BE2C (cell line): ENCODE measurements around the gene CST5.
"Not testable (repeated sequence)": the region's sequence is repeated elsewhere in the genome, so short reads cannot be mapped to it uniquely, and the experiment has no call there.

Source experiments
- DNase-seq: peaks from one replicate; pipeline ENCODE4 v3.0.0-alpha.2; 2020
- H3K27me3 ChIP-seq: fragments of 250-450 bp; sonication (Bioruptor Pico); 2 replicates; pipeline ENCODE4 v1.5.1; 2020; ENCODE audit warnings: mild to moderate bottlenecking
- H3K36me3 ChIP-seq: fragments of 250-450 bp; sonication (Bioruptor Pico); 2 replicates; pipeline ENCODE4 v1.5.1; 2020; ENCODE audit warnings: mild to moderate bottlenecking
- H3K4me1 ChIP-seq: fragments of 250-450 bp; sonication (Bioruptor Pico); 2 replicates; pipeline ENCODE4 v1.5.1; 2020
- H3K4me3 ChIP-seq: 2 replicates; pipeline ENCODE4 v1.5.1; 2011; ENCODE audit warnings: low read depth, low read length
- H3K9me3 ChIP-seq: fragments of 250-450 bp; sonication (Bioruptor Pico); 2 replicates; pipeline ENCODE4 v1.5.1; 2020
- TF ChIP-seq, protein P1 (sequence below): IDR thresholded peaks from 2 replicates; pipeline ENCODE4 v1.5.1; 2012; ENCODE audit warnings: mild to moderate bottlenecking, low read depth, low read length

CST5 gene

DNA sequence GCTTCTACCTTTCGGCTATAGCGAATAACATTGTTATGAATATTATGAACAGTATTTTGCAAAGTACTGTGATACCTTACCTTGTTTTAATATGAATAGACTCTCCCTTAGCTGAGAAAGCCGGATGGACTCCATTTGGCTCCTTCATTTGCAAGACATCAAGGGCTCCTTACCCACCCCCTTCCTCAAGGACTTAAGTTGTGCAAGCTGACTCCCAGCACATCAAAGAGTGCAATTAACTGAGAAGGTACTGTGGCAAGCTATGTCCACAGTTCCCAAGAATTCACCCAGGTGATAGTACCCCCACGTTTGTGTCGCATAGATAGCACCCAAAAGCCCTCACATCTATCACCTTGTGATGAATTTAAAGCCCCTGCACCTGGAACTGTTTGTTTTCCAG is 11.2 kb downstream of the CST5 start:
- TF ChIP-seq, protein P1, sequence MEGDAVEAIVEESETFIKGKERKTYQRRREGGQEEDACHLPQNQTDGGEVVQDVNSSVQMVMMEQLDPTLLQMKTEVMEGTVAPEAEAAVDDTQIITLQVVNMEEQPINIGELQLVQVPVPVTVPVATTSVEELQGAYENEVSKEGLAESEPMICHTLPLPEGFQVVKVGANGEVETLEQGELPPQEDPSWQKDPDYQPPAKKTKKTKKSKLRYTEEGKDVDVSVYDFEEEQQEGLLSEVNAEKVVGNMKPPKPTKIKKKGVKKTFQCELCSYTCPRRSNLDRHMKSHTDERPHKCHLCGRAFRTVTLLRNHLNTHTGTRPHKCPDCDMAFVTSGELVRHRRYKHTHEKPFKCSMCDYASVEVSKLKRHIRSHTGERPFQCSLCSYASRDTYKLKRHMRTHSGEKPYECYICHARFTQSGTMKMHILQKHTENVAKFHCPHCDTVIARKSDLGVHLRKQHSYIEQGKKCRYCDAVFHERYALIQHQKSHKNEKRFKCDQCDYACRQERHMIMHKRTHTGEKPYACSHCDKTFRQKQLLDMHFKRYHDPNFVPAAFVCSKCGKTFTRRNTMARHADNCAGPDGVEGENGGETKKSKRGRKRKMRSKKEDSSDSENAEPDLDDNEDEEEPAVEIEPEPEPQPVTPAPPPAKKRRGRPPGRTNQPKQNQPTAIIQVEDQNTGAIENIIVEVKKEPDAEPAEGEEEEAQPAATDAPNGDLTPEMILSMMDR, result no peak

GRCh38 chr20:23867152-23867776 is 12.3 kb downstream of the CST5 start:
- Histone ChIP-seq H3K27me3 (no peaks in the 10 kb centered on the region), H3K9me3 (no peaks in the 10 kb centered on the region), H3K36me3 (no peaks in the 10 kb centered on the region), H3K4me3 (no peak overlapping the region), H3K4me1 (no peaks in the 10 kb centered on the region)
- TF ChIP-seq, protein P1, result no peak
- DNase-seq, result no peak

More for the DNA sequence above, 11.2 kb downstream of the CST5 start:
- no peaks in the 10 kb centered on the region for H3K4me1 ChIP-seq
- H3K27me3 ChIP-seq, result no peaks in the 10 kb centered on the region
- H3K36me3 ChIP-seq, result no peaks in the 10 kb centered on the region
- H3K9me3 ChIP-seq, result no peaks in the 10 kb centered on the region
- no peak overlapping the region for H3K4me3 ChIP-seq
- DNase-seq, result no peak

GRCh38 chr20:23860771-23861170 is 18.8 kb downstream of the CST5 start:
- H3K27me3 ChIP-seq, DNase-seq, H3K4me3 ChIP-seq: not testable (repeated sequence)

GRCh38 chr20:23857962-23858595 is 21.5 kb downstream of the CST5 start:
- Histone ChIP-seq H3K36me3 (no peaks in the 10 kb centered on the region), H3K4me3 (no peak overlapping the region), H3K27me3 (no peaks in the 10 kb centered on the region), H3K4me1 (no peaks in the 10 kb centered on the region), H3K9me3 (no peaks in the 10 kb centered on the region)
- TF ChIP-seq, protein P1, result no peak
- DNase-seq, result no peak

More at GRCh38 chr20:23860771-23861170, 18.8 kb downstream of the CST5 start:
- H3K9me3 ChIP-seq, H3K36me3 ChIP-seq, H3K4me1 ChIP-seq: not testable (repeated sequence)

DNA sequence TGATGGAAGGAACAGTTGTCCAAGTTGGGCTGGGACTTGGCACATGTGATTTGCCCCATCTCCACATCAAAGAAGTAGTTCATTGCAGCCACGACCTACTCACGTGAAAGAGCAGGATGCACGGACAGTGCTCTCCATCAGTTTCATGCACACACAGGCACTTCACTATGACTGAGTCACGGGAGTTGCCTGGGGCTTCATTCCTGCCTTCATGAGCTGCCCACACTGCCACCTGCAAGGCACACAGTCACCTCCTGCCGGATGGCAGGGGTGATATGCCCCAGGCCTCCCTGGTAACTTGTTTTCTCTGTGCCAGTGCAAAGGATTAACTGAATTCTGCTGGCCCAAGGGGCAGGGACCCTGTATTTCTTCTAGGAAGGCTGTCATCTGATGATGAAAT is 22.8 kb downstream of the CST5 start:
- TF ChIP-seq, protein P1, result no peak
- Histone ChIP-seq H3K9me3 (no peaks in the 10 kb centered on the region), H3K36me3 (no peaks in the 10 kb centered on the region), H3K4me1 (no peaks in the 10 kb centered on the region), H3K27me3 (no peaks in the 10 kb centered on the region), H3K4me3 (no peak overlapping the region)
- no peak for DNase-seq

- no peaks in the 10 kb centered on the region for H3K27me3 ChIP-seq
- DNase-seq, result no peak
- no peaks in the 10 kb centered on the region for H3K9me3 ChIP-seq
- no peak overlapping the region for H3K4me3 ChIP-seq
- TF ChIP-seq, protein P1, result no peak
- H3K36me3 ChIP-seq, result no peaks in the 10 kb centered on the region
- no peaks in the 10 kb centered on the region for H3K4me1 ChIP-seq
Measured at GRCh38 chr20:23856226-23856625, 23.3 kb downstream of the CST5 start.
